HG03439 (cell line): ENCODE results near the gene RNF148.

Experiments
- ATAC-seq: cut with Tn5 transposase; IDR thresholded peaks from one replicate; pipeline ENCODE4 v1.9.1; 2021; ENCODE audit warnings: mild to moderate bottlenecking, moderate library complexity; ENCODE audit not compliant: unreplicated experiment

Gene RNF148

GRCh38 chr7:122702872-122703510 lies at the start of gene RNF148:
TSS of gene RNF148 (minus strand) at chr7:122702922. CDS start at chr7:122702750, 172 bp downstream.
- ATAC-seq = no peak

GRCh38 chr7:122750389-122750788 lies 47.7 kb upstream of the RNF148 start:
- no peak for ATAC-seq

GRCh38 chr7:122748195-122748594 lies 45.5 kb upstream of the RNF148 start:
- no peak for ATAC-seq

GRCh38 chr7:122746948-122747347 lies 44.2 kb upstream of the RNF148 start:
- no peak for ATAC-seq

GRCh38 chr7:122743211-122743610 lies 40.5 kb upstream of the RNF148 start:
- ATAC-seq = no peak

- no peak for ATAC-seq
Observed at GRCh38 chr7:122738947-122739346, 36.2 kb upstream of the RNF148 start.

- no peak for ATAC-seq
Observed at GRCh38 chr7:122736183-122736582, 33.5 kb upstream of the RNF148 start.

GRCh38 chr7:122727759-122728158 lies 25.0 kb upstream of the RNF148 start:
- no peak for ATAC-seq

- no peak for ATAC-seq
Observed at GRCh38 chr7:122727354-122727753, 24.6 kb upstream of the RNF148 start.

GRCh38 chr7:122726881-122727280 lies 24.2 kb upstream of the RNF148 start:
- ATAC-seq = no peak

GRCh38 chr7:122724366-122724765 lies 21.6 kb upstream of the RNF148 start:
- ATAC-seq = no peak

- ATAC-seq = no peak
Observed at GRCh38 chr7:122719010-122719578, 16.4 kb upstream of the RNF148 start.

GRCh38 chr7:122717356-122718089 lies 14.8 kb upstream of the RNF148 start:
- ATAC-seq = no peak

GRCh38 chr7:122715183-122715582 lies 12.5 kb upstream of the RNF148 start:
- no peak for ATAC-seq

GRCh38 chr7:122710916-122711315 lies 8.2 kb upstream of the RNF148 start:
- ATAC-seq = no peak

GRCh38 chr7:122709930-122710646 lies 7.4 kb upstream of the RNF148 start:
- ATAC-seq = no peak

- ATAC-seq = no peak
Observed at GRCh38 chr7:122706836-122707235, 4.1 kb upstream of the RNF148 start.

GRCh38 chr7:122699017-122699416 lies 3.7 kb downstream of the RNF148 start, which contains the start of gene RNF133:
TSS of gene RNF133 (minus strand) at chr7:122699117. CDS start at chr7:122698918, 199 bp downstream.
- no peak for ATAC-seq

GRCh38 chr7:122695816-122696215 lies 6.9 kb downstream of the RNF148 start:
- no peak for ATAC-seq

GRCh38 chr7:122694697-122695096 lies 8.0 kb downstream of the RNF148 start:
- no peak for ATAC-seq

- no peak for ATAC-seq
Observed at GRCh38 chr7:122692769-122693309, 9.9 kb downstream of the RNF148 start.
